Measurements from ENCODE around the gene PLCB2. TPM values are rescaled to one million over a fixed set of nuclear protein-coding genes. Genes with fewer than 3 reads are reported as not detected.
A peak's percentile ranks its signal among the peaks of the same experiment; 100 is the strongest.

Gene PLCB2
- total RNA-seq, 4 donors from 2014 or later = 1.7 to 7.2 (median 4.1) TPM

- WGBS, 2 donors = 94 to 100% methylated on average over 1 to 4 of the region's 4 CpGs
- peaks cover 0 to 7% of the 10 kb centered on the region in 2 donors for H3K36me3 ChIP-seq
- intact Hi-C loops (cut with DNase I) = no loop called here
- H3K27me3 ChIP-seq = no peaks in the 10 kb centered on the region
- no peaks in the 10 kb centered on the region for H3K9me3 ChIP-seq
- no peak overlapping the region for H3K27ac ChIP-seq
- TF ChIP-seq CTCF (IDR thresholded peaks at IDR 0.05) (no peak), POLR2A (IDR thresholded peaks at IDR 0.05) (no peak)
- H3K4me1 ChIP-seq = peaks cover 19 to 44% of the 10 kb centered on the region in 2 donors
- no peak for DNase-seq
- H3K4me3 ChIP-seq (replicated peaks in 1 of 3) = no peak overlapping the region
These were observed 40.1 kb downstream of the PLCB2 start for GRCh38 chr15:40267670-40268069.

- DNase-seq = peak; percentile 47 to 51
- no peak for TF ChIP-seq CTCF (IDR thresholded peaks at IDR 0.05)
- TF ChIP-seq POLR2A (IDR thresholded peaks at IDR 0.05) = no peak
- Histone ChIP-seq H3K27ac (peak overlapping the region in 2 of 3 donors; percentile 21 to 37), H3K4me3 (replicated peaks in 1 of 3) (no peak overlapping the region), H3K36me3 (peaks cover 0 to 7% of the 10 kb centered on the region in 2 donors), H3K27me3 (no peaks in the 10 kb centered on the region), H3K4me1 (peaks cover 24 to 52% of the 10 kb centered on the region in 2 donors), H3K9me3 (no peaks in the 10 kb centered on the region)
- intact Hi-C loops (cut with DNase I) = no loop called here
- WGBS, 2 donors = 52 to 56% methylated on average over 6 to 7 of the region's 7 CpGs
These were observed 40.9 kb downstream of the PLCB2 start for GRCh38 chr15:40266828-40267304.

DNA sequence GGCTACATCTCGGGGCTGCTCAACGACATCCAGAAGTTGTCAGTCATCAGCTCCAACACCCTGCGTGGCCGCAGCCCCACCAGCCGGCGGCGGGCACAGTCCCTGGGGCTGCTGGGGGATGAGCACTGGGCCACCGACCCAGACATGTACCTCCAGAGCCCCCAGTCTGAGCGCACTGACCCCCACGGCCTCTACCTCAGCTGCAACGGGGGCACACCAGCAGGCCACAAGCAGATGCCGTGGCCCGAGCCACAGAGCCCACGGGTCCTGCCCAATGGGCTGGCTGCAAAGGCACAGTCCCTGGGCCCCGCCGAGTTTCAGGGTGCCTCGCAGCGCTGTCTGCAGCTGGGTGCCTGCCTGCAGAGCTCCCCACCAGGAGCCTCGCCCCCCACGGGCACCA lies 41.9 kb downstream of the PLCB2 start:
- Histone ChIP-seq H3K36me3 (peaks cover 0 to 7% of the 10 kb centered on the region in 2 donors), H3K9me3 (no peaks in the 10 kb centered on the region), H3K27ac (peak overlapping the region in 1 of 3 donors; percentile 21), H3K4me1 (peaks cover 24 to 54% of the 10 kb centered on the region in 2 donors), H3K27me3 (no peaks in the 10 kb centered on the region), H3K4me3 (replicated peaks in 1 of 3) (no peak overlapping the region)
- intact Hi-C loops (cut with DNase I) = no loop called here
- no peak for DNase-seq
- 97 to 100% methylated on average over 5 to 12 of the region's 20 CpGs for WGBS, 2 donors
- TF ChIP-seq POLR2A (IDR thresholded peaks at IDR 0.05) = no peak
- TF ChIP-seq CTCF (IDR thresholded peaks at IDR 0.05) = no peak

GRCh38 chr15:40265355-40265754 lies 42.4 kb downstream of the PLCB2 start:
- no peaks in the 10 kb centered on the region for H3K27me3 ChIP-seq
- intact Hi-C loops (cut with DNase I) = no loop called here
- no peak overlapping the region for H3K4me3 ChIP-seq (replicated peaks in 1 of 3)
- no peak for DNase-seq
- peaks cover 0 to 7% of the 10 kb centered on the region in 2 donors for H3K36me3 ChIP-seq
- TF ChIP-seq POLR2A (IDR thresholded peaks at IDR 0.05) (no peak), CTCF (IDR thresholded peaks at IDR 0.05) (no peak)
- no peaks in the 10 kb centered on the region for H3K9me3 ChIP-seq
- WGBS, 2 donors = 92 to 98% methylated on average over 5 to 7 of the region's 10 CpGs
- H3K27ac ChIP-seq = peak overlapping the region in 1 of 3 donors; percentile 96
- peaks cover 24 to 49% of the 10 kb centered on the region in 2 donors for H3K4me1 ChIP-seq

GRCh38 chr15:40264321-40265153 lies 43.2 kb downstream of the PLCB2 start:
- no peak for TF ChIP-seq POLR2A (IDR thresholded peaks at IDR 0.05)
- TF ChIP-seq CTCF (IDR thresholded peaks at IDR 0.05) = no peak
- Histone ChIP-seq H3K27ac (peak overlapping the region in 2 of 3 donors; percentile 76 to 96), H3K36me3 (peaks cover 0 to 7% of the 10 kb centered on the region in 2 donors), H3K9me3 (no peaks in the 10 kb centered on the region), H3K27me3 (no peaks in the 10 kb centered on the region), H3K4me1 (peaks cover 24 to 44% of the 10 kb centered on the region in 2 donors), H3K4me3 (replicated peaks in 1 of 3) (no peak overlapping the region)
- intact Hi-C loops (cut with DNase I) = no loop called here
- no peak for DNase-seq
- 83 to 87% methylated on average over 14 to 16 of the region's 16 CpGs for WGBS, 2 donors

Measured in thyroid gland (tissue), 4 donors.